ENCODE results near the gene CENPC.
"Not testable (repeated sequence)": the region's sequence is repeated elsewhere in the genome, so short reads cannot be mapped to it uniquely, and the experiment has no call there.

CENPC gene

DNA sequence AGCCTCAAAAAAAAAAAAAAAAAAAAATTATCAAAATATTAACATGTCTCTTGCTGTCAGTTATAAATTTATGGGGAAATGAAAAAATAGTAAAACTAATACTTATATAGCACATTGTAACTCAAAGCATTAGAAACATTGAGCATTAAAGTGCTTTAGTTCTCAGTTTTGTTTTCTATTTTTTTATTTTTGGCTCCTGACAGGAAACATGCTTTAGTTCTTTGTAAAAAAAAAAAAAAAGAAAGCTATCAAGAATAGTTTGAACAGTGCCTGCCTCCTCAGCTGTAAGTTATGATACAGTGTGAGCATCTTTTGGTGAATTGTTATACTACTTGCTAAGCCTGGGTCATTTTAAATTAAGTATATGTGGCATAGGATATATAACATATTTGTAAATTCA lies 5.1 kb upstream of the CENPC start:
- DNase-seq (ENCODE audit: low read depth), result no peak

DNA sequence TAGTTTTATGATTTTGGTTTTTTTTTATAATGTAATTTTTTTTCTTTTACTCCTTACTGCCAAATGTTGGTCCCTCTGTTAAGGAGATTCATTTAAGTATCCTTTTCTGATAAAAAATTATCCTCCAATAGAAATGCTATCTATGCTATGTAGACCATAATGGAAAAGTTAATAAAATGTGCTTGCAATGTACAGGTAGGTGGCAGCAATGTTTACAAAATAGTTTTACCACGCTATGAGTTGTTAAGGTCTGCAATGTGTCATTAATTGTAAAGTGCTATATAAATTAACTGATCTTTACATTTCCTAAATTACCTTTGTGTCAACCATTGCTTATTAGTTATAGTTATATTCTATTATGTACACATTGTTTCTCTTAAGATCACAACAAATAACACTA lies 3.8 kb upstream of the CENPC start:
- DNase-seq (ENCODE audit: low read depth), result no peak

- no peak for DNase-seq (ENCODE audit: low read depth)
These were observed 1.7 kb upstream of the CENPC start for GRCh38 chr4:67546971-67547370.

DNA sequence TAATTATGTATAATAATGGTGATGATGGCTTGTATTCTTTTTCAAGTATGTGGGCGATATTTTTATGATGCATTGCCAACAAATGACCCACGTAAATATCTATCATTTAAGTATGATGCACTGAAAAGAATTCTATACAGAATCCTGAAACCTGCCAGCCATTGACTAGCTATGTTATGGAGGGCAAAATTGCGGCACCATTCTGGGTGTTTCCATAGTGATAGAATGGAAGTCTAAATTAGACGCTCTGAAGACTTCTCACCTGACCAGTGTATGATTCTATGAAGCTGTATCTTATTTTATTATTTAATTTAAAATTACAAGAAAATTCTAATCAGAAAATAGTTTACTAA lies 677 bp upstream of the CENPC start:
- DNase-seq (ENCODE audit: low read depth), result no peak

DNA sequence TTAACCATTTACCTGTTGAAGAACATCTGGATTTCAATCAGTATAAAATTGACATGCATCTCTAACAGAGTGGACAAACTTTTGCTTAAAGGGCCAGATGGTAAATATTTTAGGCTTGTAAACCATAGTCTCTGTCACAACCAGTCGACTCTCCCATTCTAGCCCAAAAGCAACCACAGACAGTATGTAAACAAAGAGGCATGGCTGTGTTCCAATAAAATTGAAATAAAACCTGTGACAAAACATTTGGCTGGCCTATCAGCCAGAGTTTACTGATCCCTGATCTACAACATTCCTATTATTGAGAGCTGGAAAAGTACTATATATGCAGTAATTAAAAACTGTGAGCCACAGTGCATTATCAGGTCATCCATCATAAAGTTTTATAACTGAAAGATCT lies 3.2 kb downstream of the CENPC start:
- no peak for DNase-seq (ENCODE audit: low read depth)

DNA sequence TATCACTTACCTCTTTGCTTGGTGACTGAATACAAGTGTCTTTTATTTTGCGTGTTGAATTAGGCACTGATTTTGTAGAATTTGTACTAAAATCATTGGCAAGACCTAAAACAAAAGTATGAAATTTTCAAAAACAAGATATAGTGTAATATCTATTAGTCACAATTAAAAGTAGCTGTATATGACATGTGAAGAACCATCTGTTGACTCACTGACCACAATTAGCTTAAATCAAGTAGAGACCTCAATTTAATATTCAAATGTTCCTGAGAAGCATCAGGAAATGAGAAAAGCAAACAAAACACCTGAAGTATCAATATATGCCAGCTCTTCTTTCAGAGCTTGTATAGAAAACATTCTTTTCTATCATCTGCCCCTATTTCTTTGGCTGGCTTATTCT lies 5.5 kb downstream of the CENPC start:
- DNase-seq (ENCODE audit: low read depth), result no peak

- DNase-seq (ENCODE audit: low read depth), result no peak
These were observed 9.9 kb downstream of the CENPC start for GRCh38 chr4:67535280-67535840.

- no peak for DNase-seq (ENCODE audit: low read depth)
These were observed 12.2 kb downstream of the CENPC start for GRCh38 chr4:67533112-67533511.

- not testable (repeated sequence) for DNase-seq (ENCODE audit: low read depth)
These were observed 12.9 kb downstream of the CENPC start for GRCh38 chr4:67532397-67532796.

DNA sequence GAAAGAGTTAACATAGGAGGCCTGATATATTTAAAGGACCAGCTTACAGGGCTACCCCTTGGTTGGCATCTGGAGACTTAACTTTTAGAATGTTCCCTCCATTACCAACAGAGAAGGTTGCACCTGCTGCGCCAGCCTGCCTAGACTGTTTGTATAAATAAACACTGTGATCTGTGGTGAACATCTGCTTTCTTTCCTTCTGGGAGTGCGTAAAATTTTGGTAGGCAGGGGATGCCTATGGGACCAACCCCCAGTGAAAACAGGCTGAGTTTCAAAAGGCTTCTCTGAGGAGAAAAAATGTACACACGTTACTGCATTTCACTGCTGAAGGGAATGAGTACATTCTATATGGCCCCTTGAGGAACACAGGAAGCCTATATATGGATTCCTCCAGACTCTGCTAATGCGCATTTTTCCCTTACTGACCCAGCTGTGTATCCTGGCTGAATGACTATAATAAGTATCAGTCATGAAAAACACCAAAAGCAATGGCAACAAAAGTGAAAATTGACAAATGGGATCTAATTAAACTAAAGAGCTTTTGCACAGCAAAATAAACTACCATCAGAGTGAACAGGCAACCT lies 13.8 kb downstream of the CENPC start:
- DNase-seq (ENCODE audit: low read depth), result no peak

- DNase-seq (ENCODE audit: low read depth), result not testable (repeated sequence)
These were observed 21.2 kb downstream of the CENPC start for GRCh38 chr4:67524140-67524539.

DNA sequence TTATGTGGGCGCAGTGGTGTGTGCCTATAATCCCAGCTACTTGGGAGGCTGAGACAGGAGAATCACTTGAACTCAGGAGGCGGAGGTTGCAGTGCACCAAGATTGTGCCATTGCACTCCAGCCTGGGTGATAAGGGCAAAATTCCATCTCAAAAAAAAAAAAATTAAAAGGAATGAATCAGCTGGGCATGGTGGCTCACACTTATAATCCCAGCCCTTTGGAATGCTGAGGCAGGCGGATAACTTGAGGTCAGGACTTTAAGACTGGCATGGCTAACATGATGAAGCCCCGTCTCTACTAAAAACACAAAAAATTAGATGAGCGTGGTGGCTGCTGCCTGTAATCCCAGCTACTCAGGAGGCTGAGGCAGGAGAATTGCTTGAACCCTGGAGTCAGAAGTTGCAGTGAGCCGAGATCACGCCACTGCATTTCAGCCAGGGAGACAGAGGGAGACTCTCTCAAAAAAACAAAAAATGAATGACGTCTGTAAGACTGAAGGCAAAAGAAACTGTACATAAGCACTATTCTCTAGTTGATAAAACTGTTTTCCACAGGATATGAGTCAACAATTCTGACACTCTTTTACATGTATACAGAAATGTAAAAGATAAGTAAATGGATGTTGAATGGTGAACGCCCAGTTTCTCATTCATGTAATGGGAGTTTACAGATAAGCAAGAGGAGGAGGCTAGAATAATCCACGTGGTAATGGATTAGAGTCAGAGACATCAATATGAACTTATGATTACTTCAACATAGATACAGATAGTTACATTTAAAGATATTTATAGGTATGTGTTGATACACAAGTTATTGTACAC lies 22.2 kb downstream of the CENPC start:
- DNase-seq (ENCODE audit: low read depth), result no peak

DNA sequence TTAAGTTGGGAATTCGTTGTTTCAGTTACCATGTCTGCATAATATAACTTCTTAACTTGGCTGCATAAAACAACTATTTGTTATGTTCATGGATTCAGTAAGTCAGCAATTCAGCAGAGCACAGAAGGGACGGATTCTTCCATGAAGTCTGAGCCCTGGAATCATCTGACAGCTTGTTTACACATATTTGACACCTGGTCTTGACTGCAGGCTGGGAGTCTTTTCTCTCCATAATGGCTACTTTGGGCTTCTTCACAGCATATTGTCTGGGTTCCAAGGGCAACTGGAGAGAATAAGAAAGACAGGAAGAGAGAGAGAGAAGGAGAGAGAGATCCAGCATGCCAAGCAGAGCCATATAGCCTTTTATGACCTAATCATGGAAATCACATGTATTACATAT lies 23.1 kb downstream of the CENPC start:
- DNase-seq (ENCODE audit: low read depth), result no peak

DNA sequence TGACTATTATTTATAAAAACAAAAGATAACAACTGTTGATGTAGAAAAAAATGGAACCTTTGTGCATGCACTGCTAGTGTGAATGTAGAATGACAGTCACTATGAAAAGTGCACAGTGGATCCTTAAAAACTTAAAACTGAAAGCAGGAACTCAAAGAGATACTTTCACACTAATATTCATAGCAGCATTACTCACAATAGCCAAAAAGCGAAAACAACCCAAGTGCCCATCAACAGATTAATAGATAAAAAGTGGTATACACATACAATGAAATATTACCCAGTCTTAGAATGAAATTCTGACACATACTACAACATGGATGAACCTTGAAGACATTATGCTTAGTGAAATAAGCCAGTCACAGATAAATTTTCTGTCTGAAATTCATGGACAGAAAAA lies 23.8 kb downstream of the CENPC start:
- no peak for DNase-seq (ENCODE audit: low read depth)

GRCh38 chr4:67520141-67520540 lies 25.2 kb downstream of the CENPC start:
- DNase-seq (ENCODE audit: low read depth), result no peak

DNA sequence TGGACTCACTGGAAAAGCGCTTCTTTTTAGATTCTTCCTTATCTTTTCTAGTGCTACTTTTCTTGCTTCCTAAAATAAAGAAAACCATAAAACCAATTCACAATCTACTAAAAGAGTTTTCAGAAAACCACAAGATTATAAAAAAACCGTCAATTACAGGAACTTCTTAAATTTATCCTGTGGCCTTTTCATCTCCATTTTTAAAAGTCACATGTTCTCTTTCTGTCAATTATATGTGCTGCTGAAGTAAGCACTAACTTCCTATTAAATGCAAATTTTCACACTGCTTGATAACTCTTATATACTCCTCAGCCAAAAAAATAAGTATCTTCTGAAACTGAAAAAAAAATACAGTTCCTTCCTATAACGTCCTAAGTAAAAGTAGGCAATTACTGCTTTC lies 32.8 kb downstream of the CENPC start:
- DNase-seq (ENCODE audit: low read depth), result no peak

DNA sequence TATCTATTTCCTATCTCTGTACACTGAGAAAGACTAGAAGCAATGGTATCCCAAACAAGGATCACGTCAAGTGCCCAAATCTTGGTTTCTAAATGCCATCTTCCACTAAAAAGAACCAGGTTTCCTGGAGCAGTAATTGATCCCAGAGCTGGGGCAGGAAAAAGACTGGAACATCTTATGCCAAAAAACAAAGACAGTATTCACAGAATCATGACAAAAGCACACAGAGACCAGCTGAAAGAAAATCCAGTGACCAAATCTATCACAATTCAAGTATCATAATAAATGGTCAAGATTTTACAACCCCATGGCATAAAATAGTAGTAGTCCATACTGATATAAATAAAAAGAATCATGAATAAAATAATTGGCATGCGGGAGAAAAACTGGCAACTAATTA lies 44.9 kb downstream of the CENPC start:
- no peak for DNase-seq (ENCODE audit: low read depth)

DNA sequence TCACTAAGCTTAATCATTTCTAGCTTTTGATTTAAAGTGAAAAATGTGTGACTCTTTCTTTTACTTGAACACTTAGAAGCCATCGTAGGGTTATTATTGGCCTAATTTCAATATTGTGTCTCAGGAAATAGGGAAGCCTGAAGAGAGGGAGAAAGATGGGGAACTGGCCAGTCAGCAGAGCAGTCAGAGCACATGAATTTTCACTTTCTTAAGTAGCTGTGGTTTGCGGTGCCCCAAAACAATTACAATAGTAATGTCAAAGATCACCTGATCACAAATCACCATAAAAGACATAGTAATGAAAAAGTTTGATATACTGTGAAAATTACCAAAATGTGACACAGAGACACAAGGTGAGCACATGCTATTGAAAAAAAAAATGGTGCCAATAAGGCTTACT lies 45.5 kb downstream of the CENPC start:
- DNase-seq (ENCODE audit: low read depth), result no peak

GRCh38 chr4:67483868-67484602 lies 61.3 kb downstream of the CENPC start:
- DNase-seq (ENCODE audit: low read depth), result no peak

DNA sequence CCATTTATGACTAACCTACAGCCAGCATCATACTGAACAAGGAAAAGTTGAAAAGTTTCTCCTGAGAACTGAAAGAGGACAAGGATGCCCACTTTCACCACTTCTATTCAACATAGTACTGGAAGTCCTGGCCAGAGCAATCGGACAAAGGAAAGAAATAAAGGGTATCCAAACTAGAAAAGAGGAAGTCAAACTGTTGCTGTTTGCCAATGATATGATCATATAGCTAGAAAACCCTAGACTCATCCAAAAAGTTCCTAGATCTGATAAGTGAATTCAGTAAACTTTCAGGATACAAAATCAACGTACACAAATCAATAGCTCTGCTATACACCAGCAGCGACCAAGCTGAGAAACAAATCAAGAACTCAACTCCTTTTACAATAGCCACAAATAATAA lies 64.5 kb downstream of the CENPC start:
- no peak for DNase-seq (ENCODE audit: low read depth)

- no peak for DNase-seq (ENCODE audit: low read depth)
These were observed 70.1 kb downstream of the CENPC start for GRCh38 chr4:67475155-67475554.

GRCh38 chr4:67470871-67471270 lies 74.4 kb downstream of the CENPC start:
- no peak for DNase-seq (ENCODE audit: low read depth)

DNA sequence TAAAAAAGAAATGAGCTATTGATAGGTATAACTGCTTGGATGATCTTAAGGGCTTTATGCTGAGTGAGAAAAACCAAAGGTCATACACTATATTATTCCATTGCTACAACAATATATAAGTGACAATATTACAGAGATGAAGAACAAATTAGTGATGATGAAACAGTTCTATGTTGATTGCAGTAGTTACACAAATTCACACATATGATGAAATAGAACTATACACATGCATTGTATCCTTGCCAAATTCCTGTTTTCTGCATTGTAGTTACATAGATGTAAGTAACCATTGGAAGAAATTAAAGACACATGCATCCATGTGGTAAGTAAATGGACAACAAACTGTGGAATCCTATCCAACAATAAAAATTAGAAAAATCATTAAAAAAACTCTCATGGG lies 76.5 kb downstream of the CENPC start:
- DNase-seq (ENCODE audit: low read depth), result no peak

All from stimulated activated CD8-positive, alpha-beta memory T cell treated with anti-CD3 and anti-CD28 coated beads, Interleukin-12 subunit alpha, Interleukin-12 subunit beta, amount 100 ng/mL, for 4 hours (primary cell).